Measurements from ENCODE around the gene WDR47. TPM values are rescaled to one million over a fixed set of nuclear protein-coding genes. Genes with fewer than 3 reads are reported as not detected.

Gene WDR47
- total RNA-seq, 1 donor from 2014 or later, result 25.2 TPM

DNA sequence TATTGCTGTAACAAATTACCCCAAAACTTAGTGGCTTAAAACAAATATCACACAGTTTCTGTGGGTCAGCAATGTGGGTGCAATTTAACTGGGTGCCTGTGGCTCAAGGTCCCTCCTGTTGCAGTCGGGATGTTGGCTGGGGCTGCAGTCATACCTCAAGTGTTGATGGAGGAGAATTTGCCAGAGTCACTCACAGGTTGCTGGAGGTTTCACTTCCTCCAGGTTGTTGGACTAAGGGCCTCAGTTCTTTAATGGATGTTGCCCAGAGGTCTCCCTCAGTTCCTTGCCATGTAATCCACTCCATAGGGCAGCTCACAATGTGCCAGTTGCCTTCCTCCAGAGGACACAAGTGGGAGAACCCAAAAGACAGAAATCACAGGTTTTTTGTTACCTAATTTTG is 36.4 kb upstream of the WDR47 start:
- TF ChIP-seq, protein P1, sequence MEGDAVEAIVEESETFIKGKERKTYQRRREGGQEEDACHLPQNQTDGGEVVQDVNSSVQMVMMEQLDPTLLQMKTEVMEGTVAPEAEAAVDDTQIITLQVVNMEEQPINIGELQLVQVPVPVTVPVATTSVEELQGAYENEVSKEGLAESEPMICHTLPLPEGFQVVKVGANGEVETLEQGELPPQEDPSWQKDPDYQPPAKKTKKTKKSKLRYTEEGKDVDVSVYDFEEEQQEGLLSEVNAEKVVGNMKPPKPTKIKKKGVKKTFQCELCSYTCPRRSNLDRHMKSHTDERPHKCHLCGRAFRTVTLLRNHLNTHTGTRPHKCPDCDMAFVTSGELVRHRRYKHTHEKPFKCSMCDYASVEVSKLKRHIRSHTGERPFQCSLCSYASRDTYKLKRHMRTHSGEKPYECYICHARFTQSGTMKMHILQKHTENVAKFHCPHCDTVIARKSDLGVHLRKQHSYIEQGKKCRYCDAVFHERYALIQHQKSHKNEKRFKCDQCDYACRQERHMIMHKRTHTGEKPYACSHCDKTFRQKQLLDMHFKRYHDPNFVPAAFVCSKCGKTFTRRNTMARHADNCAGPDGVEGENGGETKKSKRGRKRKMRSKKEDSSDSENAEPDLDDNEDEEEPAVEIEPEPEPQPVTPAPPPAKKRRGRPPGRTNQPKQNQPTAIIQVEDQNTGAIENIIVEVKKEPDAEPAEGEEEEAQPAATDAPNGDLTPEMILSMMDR (IDR thresholded peaks at IDR 0.05), result no peak
- Mint-ChIP-seq H3K27me3 (ENCODE audit: unreplicated experiment) (no peaks in the 10 kb centered on the region), H3K4me3 (ENCODE audit: unreplicated experiment) (no peak overlapping the region), H3K4me1 (ENCODE audit: unreplicated experiment) (peaks cover 20% of the 10 kb centered on the region), H3K9me3 (ENCODE audit: unreplicated experiment) (no peaks in the 10 kb centered on the region), H3K27ac (ENCODE audit: unreplicated experiment) (no peak overlapping the region), H3K36me3 (ENCODE audit: unreplicated experiment) (peaks cover 1% of the 10 kb centered on the region)
- DNase-seq (ENCODE audit: extremely low spot score, unreplicated experiment), result no peak

DNA sequence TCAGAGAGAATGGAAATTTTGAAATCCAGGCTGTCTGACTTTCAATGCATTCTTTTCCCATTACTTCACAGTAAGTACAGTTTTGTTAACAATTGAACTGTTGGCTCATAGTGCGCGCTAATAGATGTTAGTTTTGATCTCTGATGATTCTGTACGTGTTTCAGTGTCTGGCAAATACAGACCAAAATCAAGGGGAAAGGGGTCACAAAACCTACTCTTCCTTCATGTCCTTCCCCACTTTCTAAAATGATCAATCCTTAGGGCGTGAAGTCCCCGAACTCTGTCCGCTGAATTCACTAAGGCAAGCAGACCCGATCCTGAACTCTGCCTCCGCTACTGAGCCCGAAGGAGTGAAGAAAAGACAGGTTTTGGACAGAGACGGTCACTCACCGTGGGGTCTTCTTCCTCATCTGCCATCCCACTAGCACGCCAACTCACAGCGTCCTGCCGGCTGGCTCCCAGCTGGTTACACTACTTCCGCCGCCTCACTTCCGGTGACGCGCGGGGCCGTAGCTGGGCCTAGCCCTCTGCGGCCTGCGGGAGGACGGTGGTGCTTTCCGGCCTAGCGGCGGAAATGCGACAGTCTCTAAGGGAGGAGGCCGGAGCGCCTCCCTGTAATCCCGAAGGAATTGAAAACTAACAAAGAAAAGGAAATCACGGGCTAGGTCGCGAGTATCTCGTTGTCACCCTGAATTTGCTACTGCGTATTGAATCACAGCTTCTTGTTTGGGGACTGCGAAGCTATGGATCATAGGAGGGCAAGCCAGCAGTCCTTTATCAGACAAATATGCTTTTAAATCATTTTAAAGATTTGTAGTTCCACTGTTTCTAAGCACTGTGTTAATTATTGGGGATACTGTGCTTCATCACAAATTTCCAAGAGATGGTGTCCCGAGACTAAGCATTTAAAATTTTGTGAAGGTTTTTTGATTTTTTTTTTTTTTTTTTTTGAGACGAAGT is 33.9 kb upstream of the WDR47 start, which contains the start of gene TAF13:
Gene TAF13 (minus strand): TSS at position 473 of the 960 bp plus-strand sequence. CDS start 56 bp downstream, at position 417.
- no peaks in the 10 kb centered on the region for H3K9me3 Mint-ChIP-seq (ENCODE audit: unreplicated experiment)
- H3K36me3 Mint-ChIP-seq (ENCODE audit: unreplicated experiment), result peaks cover 2% of the 10 kb centered on the region
- peaks cover 21% of the 10 kb centered on the region for H3K4me1 Mint-ChIP-seq (ENCODE audit: unreplicated experiment)
- peak; percentile 98 for DNase-seq (ENCODE audit: extremely low spot score, unreplicated experiment)
- TF ChIP-seq, protein P1 (IDR thresholded peaks at IDR 0.05), result peak; percentile 44
- H3K27me3 Mint-ChIP-seq (ENCODE audit: unreplicated experiment), result no peaks in the 10 kb centered on the region
- peak within 1 kb of the TSS; percentile 99 for H3K27ac Mint-ChIP-seq (ENCODE audit: unreplicated experiment)
- peak within 1 kb of the TSS; percentile 95 for H3K4me3 Mint-ChIP-seq (ENCODE audit: unreplicated experiment)

DNA sequence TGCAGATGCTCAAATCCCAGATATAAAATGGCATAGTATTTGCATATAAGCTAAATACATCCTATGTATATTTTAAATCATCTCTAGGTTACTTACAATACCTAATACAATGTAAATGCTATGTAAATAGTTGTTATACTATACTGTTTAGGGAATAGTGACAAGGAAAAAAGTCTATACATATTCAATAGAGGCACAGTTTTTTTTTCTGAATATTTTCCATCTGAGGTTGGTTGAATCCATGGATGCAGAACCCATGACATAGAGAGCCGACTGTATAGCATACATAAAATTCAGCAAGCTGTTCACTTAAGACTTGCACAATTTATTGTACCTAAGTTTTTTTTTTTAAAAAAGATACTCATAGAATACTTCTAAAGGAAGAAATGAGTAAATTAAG is 27.4 kb upstream of the WDR47 start:
- TF ChIP-seq, protein P1 (IDR thresholded peaks at IDR 0.05), result no peak
- Mint-ChIP-seq H3K27me3 (ENCODE audit: unreplicated experiment) (no peaks in the 10 kb centered on the region), H3K4me3 (ENCODE audit: unreplicated experiment) (no peak overlapping the region), H3K27ac (ENCODE audit: unreplicated experiment) (no peak overlapping the region), H3K36me3 (ENCODE audit: unreplicated experiment) (peaks cover 21% of the 10 kb centered on the region), H3K4me1 (ENCODE audit: unreplicated experiment) (peaks cover 4% of the 10 kb centered on the region), H3K9me3 (ENCODE audit: unreplicated experiment) (no peaks in the 10 kb centered on the region)
- DNase-seq (ENCODE audit: extremely low spot score, unreplicated experiment), result no peak

DNA sequence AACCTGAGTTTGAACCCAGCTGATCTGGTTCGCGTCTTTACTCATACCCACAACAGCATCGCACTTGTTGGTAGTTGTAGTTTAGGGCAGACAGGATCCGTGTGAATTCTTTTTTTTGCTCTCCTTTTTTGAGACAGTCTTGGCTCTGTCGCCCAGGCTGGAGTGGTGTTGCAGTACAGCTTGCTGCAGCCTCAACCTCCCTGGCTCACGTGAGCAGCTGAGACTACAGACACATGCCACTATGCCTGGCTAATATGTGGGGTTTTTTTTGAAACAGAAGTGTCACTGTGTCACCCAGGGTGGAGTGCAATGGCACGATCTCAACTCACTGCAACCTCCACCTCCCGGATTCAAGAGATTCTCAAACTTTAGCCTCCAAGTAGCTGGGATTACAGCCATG is 26.0 kb upstream of the WDR47 start:
- Mint-ChIP-seq H3K4me3 (ENCODE audit: unreplicated experiment) (no peak overlapping the region), H3K9me3 (ENCODE audit: unreplicated experiment) (no peaks in the 10 kb centered on the region), H3K27me3 (ENCODE audit: unreplicated experiment) (no peaks in the 10 kb centered on the region), H3K4me1 (ENCODE audit: unreplicated experiment) (peaks cover 2% of the 10 kb centered on the region), H3K27ac (ENCODE audit: unreplicated experiment) (no peak overlapping the region), H3K36me3 (ENCODE audit: unreplicated experiment) (peaks cover 21% of the 10 kb centered on the region)
- DNase-seq (ENCODE audit: extremely low spot score, unreplicated experiment), result no peak
- TF ChIP-seq, protein P1 (IDR thresholded peaks at IDR 0.05), result no peak

DNA sequence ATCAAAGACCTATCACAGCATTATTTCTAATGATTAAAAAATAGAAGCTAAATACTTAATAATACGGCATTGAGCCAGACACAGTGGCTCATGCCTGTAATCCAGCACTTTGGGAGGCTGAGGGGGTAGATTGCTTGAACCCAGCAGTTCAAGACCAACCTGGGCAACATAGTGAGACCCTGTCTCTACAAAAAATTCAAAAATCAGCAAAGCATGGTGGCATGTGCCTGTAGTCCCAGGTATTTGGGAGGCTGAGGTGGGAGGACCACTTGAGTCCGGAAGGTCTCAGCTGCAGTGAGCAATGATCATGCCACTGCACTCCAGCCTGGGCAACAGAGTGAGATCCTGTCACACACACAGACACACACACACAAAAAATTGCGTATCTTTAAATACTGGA is 23.2 kb upstream of the WDR47 start:
- DNase-seq (ENCODE audit: extremely low spot score, unreplicated experiment), result no peak
- TF ChIP-seq, protein P1 (IDR thresholded peaks at IDR 0.05), result no peak
- Mint-ChIP-seq H3K27me3 (ENCODE audit: unreplicated experiment) (no peaks in the 10 kb centered on the region), H3K27ac (ENCODE audit: unreplicated experiment) (no peak overlapping the region), H3K36me3 (ENCODE audit: unreplicated experiment) (peaks cover 21% of the 10 kb centered on the region), H3K9me3 (ENCODE audit: unreplicated experiment) (no peaks in the 10 kb centered on the region), H3K4me1 (ENCODE audit: unreplicated experiment) (no peaks in the 10 kb centered on the region), H3K4me3 (ENCODE audit: unreplicated experiment) (no peak overlapping the region)

Measured in osteocyte (in vitro differentiated cells).